NOMO-1 treated with DMSO at 0.1 percent for 48 hours (cell line): Measurements from ENCODE around the gene POLR3A.
"Not testable (repeated sequence)": the region's sequence is repeated elsewhere in the genome, so short reads cannot be mapped to it uniquely, and the experiment has no call there.

Experiments used
- DNase-seq: peaks from one replicate; lab custom pipeline; 2025; ENCODE audit not compliant: unreplicated experiment; lab: John Stamatoyannopoulos, UW

Gene POLR3A

DNA sequence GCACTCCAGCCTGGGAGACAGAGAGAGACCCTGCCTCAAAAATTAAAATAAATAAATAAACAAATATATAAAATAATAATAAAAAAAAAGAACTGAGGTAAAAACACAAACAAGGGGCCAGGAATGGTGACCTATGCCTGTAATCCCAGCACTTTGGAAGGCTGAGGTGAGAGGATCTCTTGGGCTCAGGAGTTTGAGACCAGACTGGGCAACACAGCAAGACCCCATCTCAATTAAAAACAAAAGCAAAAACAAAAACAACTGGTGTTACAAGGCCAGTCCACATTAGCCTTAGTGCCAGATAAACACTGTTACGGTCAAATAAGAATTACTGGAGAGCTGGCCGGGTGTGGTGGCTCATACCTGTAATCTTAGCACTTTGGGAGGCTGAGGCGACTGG is 5.6 kb downstream of the POLR3A start:
- no peak for DNase-seq

DNA sequence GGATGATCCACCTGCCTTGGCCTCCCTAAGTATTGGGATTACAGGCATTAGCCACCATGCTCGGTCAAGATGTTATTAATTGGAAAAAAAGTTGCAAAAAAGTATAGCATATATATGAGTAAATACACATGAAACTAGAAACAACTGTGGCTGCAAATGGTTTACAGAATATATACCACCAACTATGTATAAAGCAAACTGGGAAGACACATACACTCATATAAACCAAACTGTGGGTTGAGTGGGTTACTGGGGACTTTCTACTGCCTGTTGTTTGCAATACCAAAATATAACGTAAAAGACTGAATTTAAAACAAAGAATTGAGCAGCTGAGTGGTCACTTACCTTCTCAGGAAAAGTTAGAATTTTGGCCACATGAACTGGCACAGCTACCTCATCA is 8.1 kb downstream of the POLR3A start:
- DNase-seq: no peak

GRCh38 chr10:78019264-78019663 is 10.1 kb downstream of the POLR3A start:
- no peak for DNase-seq

GRCh38 chr10:78017856-78018255 is 11.5 kb downstream of the POLR3A start:
- no peak for DNase-seq

- DNase-seq: no peak
These were observed 13.8 kb downstream of the POLR3A start for GRCh38 chr10:78015546-78015945.

- no peak for DNase-seq
These were observed 15.8 kb downstream of the POLR3A start for GRCh38 chr10:78013564-78013963.

DNA sequence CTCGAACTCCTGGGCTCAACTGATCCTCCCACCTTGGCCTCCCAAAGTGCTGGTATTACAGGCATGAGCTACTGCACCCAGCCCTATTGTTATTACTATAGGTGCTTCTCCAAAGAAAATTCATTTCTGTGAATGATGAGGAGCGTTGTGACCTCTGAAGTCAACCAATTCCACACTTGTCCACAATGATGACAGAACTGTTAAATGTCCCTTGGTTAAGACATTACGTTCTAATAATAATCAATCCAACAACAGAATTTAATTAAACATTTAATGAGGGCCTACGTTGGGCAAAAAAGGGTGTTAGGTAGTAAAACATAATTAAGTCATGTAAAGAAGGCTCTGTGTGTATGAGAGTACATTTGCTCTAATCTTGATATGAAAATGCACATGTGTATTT is 18.2 kb downstream of the POLR3A start:
- no peak for DNase-seq

DNA sequence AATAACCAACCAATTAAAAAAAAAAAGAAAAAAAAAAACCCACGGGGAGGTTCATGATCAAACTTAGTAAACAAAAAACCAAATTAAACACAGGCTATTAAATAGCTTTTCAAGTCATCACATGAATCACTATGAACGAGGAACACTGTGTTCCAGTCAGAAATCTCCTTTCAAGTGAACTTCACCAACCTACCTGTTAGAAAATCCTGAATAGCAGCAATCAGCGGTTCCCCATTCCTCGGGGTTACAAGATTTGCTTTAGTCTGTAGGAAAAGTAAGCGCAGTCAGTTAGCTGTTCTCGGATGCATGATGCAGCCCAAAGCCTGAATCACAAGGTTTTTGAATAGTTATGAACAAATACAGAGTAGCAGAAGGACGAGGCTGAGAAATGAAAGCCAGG is 19.0 kb downstream of the POLR3A start:
- DNase-seq: no peak

- no peak for DNase-seq
These were observed 19.7 kb downstream of the POLR3A start for GRCh38 chr10:78009662-78010061.

GRCh38 chr10:78007172-78007571 is 22.1 kb downstream of the POLR3A start:
- DNase-seq: no peak

DNA sequence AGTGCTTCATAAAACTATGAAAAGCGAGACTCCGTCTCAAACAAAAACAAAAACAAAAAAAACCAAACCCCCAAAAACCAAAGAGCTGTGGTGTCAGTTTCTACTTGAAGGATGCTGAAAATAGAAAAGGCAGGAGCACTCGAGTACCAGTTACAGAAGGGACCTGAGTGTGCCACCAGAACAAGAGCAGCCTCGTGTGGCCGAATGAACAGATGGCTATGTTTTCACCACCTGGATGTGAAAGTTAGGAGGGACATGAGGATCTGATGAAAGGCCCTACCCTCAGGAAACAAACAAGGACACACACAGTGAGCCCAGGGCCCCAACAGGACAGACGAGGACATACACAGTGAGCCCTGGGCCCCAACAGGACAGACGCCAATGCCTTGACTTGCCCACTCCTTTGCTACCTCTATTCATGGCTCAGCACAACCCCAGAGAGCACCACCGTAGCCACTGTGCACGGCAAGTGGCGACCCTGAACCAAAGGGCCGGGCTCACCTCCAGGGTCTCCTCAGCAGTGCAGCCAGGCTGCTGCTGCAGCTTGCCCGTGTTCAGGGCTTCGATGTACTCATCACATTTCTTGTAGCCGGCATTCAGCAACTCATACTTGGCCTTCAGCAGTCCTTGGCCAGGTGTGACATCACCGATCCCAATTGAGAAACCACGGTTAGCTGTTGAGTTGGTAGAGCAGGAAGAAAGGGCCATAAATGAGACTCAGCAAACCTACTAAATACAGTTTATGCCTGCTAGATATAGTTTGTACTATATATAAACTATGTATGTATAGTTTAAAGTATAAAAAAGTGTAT is 24.9 kb downstream of the POLR3A start:
- DNase-seq: no peak

GRCh38 chr10:78002541-78003288 is 26.6 kb downstream of the POLR3A start:
- DNase-seq: no peak

DNA sequence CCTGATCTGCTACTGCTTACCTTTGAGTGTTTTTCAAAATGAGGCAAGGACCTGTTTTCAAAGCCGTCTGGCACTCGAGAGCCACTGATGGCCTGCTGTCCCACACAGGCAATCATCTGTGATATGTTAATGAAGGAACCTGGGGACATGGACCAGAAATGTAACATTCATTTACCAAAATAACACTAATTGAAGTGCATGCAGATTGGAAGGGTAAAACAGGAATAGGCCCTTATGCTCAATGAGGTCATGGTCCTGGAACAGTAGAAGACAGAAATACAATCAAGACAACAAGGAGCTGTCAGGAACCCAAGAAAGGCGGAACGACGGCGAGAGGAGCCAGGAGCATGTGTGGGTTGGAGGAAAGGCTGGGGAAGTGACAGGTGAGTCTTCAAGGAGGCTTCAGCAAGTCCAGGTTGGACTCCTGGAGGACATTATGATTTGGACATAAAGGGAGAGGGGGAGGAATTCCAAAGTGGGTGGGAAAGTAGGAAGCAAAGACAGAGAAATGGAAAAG is 28.3 kb downstream of the POLR3A start:
- DNase-seq: no peak

- no peak for DNase-seq
These were observed 29.1 kb downstream of the POLR3A start for GRCh38 chr10:78000206-78000605.

GRCh38 chr10:77998780-77999179 is 30.5 kb downstream of the POLR3A start:
- DNase-seq: not testable (repeated sequence)

GRCh38 chr10:77993620-77994019 is 35.7 kb downstream of the POLR3A start:
- no peak for DNase-seq

DNA sequence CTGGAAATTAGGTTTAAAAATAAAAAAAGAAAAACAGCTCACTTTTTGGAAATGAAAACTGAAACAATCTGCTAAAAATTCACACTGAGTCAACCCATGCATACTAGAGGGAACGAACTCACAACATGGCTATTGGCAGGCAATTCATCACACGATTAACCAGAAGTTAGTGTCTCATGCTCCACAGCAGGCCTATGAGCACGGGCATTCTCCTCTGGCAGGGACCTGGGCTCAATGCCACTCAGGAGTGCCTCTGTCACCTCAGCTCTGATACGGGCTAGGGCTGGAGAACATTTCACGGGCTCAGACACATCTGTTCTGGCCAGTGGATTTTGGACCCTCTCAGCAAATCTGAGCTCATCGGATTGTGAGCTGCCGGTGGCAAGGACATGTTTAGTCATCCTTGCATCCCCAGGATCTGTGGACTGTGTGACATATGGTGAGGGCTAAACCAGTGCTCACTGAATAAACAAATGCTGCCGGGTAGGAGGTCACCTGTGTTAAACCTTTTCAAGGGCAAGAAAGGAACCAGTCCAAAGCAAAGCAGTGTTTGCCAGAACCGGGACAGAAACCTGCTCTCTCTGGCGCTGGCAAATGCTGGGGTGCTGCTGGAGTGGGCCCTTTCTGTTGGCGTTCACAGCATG is 40.1 kb downstream of the POLR3A start:
- DNase-seq: no peak

GRCh38 chr10:77987671-77988255 is 41.6 kb downstream of the POLR3A start:
- no peak for DNase-seq

DNA sequence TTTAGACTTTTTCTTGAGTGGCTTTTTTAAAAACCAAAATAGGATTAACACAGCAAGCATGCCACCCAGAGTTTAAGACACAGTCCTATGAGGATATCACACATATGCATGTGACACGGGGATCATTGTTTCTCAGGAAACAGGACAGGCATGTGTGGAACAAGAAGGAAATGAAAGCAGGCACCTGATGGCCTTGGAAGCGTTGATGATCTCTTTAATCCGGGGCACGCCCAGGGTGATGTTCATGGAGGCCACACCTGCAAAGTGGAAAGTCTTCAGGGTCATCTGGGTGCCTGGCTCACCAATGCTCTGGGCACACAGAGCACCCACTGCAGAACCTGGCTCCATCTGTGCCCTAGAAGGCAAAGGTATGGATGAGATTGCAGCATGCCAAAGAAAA is 44.3 kb downstream of the POLR3A start:
- DNase-seq: no peak

DNA sequence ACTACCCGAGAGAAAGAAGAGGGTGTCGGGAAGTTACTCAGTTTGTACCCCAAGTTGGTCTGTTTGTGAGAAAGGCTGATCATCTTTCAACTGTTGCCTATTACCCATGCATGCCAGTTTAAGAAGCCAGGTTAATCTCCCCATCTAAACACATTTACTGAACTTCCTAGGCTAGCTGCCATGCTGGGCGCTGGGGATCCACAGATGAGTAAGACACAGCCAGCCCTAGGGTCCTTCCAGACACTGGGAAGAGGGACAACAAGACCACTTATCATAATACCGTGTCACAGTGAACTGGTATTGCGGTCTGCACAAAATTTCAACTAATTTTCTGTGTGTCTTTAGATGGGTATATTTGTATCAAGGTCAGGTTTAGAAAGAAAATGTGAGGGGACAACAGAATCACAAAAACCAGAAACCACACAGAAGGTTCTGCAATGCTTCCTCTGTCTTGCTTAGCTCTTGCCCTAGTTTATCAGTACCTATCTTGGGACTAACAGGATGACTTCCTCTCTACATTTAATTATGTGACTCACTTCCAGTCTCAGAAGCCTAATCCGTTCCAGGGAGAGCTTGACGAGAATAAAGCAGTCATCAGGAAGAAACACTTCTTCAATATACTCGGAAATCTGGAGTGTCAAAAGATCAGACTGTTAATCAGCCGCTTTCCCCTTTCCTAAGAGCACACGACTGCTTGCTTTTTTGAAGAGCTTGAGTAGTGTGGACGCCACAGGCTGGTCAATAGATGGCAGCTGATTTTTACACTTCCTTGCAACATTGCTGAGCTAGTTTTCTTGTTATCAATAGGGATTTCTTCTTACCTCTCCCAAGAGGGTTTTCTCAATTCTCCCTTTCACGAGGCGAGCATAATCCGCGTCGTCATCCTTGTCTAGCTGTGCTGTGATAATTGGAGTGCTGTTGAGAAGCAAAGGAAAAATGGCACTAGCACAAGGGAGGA is 45.7 kb downstream of the POLR3A start:
- DNase-seq: peak; percentile 47
